ENCODE data around the gene PLCD4. TPM values are rescaled to one million over a fixed set of nuclear protein-coding genes. Genes with fewer than 3 reads are reported as not detected.

The PLCD4 gene
- total and polyA plus RNA-seq, 2 of the 8 experiments (the other 6 are each of a cell fraction or from before 2014, with no cell fraction given), result 0.21 to 0.50 TPM

DNA sequence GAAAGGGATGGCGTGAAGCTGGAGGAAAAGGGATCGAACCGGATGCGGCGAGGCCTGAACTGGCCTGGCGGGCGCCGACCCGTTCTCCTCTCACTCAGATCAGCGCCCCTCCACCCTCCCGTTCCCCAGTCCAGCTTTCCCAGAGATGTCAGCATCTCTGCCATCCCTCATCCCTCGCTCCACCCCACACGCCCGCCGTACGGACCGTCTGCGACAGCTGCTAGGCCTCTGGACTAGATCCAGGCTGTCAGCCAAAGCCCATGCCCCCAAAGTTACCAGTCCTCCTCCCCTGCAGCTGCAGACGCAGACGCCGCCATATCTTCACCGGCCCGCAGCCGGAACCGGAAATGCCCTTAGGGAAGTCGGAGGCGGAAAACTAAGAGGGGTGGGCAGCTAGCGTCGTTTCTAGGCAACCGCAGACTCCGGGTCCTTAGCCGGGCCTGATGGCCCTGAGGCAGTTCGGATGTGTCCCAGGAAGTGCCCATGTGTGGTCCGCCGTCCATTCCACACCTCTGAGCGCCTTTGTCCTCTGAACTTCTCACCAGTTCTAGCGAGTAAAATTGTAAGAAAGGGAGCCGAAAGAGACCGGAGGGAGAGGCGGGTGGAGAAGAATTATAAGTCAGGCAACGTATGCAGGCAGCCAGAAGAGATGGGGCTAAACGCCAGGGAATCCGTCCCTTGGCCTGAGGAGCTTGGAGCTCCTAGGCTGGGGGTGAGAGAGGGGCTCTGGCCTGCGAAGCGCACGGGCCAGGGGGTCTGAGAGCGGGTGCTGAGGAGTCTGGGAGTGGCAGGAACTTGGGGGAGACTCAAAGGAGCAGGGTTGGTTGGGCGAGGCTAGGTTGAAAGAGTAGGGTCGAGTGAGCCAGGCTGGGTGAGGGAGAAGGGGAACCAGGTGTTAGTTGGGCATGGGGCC, 64.2 kb downstream of the PLCD4 start, which contains the start of the genes RNF25 and STK36 (continued):
- TF ChIP-seq, protein P1, sequence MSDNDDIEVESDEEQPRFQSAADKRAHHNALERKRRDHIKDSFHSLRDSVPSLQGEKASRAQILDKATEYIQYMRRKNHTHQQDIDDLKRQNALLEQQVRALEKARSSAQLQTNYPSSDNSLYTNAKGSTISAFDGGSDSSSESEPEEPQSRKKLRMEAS (IDR thresholded peaks at IDR 0.05), result 0 out of 2 replicates have a peak, but pooled peaks have one; percentile 33
- TF ChIP-seq HDAC6 (IDR thresholded peaks at IDR 0.05; ENCODE audit: low read depth, low read length), result no peak
- TF ChIP-seq, protein P2, sequence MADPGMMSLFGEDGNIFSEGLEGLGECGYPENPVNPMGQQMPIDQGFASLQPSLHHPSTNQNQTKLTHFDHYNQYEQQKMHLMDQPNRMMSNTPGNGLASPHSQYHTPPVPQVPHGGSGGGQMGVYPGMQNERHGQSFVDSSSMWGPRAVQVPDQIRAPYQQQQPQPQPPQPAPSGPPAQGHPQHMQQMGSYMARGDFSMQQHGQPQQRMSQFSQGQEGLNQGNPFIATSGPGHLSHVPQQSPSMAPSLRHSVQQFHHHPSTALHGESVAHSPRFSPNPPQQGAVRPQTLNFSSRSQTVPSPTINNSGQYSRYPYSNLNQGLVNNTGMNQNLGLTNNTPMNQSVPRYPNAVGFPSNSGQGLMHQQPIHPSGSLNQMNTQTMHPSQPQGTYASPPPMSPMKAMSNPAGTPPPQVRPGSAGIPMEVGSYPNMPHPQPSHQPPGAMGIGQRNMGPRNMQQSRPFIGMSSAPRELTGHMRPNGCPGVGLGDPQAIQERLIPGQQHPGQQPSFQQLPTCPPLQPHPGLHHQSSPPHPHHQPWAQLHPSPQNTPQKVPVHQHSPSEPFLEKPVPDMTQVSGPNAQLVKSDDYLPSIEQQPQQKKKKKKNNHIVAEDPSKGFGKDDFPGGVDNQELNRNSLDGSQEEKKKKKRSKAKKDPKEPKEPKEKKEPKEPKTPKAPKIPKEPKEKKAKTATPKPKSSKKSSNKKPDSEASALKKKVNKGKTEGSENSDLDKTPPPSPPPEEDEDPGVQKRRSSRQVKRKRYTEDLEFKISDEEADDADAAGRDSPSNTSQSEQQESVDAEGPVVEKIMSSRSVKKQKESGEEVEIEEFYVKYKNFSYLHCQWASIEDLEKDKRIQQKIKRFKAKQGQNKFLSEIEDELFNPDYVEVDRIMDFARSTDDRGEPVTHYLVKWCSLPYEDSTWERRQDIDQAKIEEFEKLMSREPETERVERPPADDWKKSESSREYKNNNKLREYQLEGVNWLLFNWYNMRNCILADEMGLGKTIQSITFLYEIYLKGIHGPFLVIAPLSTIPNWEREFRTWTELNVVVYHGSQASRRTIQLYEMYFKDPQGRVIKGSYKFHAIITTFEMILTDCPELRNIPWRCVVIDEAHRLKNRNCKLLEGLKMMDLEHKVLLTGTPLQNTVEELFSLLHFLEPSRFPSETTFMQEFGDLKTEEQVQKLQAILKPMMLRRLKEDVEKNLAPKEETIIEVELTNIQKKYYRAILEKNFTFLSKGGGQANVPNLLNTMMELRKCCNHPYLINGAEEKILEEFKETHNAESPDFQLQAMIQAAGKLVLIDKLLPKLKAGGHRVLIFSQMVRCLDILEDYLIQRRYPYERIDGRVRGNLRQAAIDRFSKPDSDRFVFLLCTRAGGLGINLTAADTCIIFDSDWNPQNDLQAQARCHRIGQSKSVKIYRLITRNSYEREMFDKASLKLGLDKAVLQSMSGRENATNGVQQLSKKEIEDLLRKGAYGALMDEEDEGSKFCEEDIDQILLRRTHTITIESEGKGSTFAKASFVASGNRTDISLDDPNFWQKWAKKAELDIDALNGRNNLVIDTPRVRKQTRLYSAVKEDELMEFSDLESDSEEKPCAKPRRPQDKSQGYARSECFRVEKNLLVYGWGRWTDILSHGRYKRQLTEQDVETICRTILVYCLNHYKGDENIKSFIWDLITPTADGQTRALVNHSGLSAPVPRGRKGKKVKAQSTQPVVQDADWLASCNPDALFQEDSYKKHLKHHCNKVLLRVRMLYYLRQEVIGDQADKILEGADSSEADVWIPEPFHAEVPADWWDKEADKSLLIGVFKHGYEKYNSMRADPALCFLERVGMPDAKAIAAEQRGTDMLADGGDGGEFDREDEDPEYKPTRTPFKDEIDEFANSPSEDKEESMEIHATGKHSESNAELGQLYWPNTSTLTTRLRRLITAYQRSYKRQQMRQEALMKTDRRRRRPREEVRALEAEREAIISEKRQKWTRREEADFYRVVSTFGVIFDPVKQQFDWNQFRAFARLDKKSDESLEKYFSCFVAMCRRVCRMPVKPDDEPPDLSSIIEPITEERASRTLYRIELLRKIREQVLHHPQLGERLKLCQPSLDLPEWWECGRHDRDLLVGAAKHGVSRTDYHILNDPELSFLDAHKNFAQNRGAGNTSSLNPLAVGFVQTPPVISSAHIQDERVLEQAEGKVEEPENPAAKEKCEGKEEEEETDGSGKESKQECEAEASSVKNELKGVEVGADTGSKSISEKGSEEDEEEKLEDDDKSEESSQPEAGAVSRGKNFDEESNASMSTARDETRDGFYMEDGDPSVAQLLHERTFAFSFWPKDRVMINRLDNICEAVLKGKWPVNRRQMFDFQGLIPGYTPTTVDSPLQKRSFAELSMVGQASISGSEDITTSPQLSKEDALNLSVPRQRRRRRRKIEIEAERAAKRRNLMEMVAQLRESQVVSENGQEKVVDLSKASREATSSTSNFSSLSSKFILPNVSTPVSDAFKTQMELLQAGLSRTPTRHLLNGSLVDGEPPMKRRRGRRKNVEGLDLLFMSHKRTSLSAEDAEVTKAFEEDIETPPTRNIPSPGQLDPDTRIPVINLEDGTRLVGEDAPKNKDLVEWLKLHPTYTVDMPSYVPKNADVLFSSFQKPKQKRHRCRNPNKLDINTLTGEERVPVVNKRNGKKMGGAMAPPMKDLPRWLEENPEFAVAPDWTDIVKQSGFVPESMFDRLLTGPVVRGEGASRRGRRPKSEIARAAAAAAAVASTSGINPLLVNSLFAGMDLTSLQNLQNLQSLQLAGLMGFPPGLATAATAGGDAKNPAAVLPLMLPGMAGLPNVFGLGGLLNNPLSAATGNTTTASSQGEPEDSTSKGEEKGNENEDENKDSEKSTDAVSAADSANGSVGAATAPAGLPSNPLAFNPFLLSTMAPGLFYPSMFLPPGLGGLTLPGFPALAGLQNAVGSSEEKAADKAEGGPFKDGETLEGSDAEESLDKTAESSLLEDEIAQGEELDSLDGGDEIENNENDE (IDR thresholded peaks at IDR 0.05; ENCODE audit: insufficient replicate concordance, low read length), result no peak
- TF ChIP-seq SUZ12 (IDR thresholded peaks at IDR 0.05; ENCODE audit: low read length), result no peak
- no peak for TF ChIP-seq CHD1 (IDR thresholded peaks at IDR 0.05; ENCODE audit: low read depth, low read length)
- TF ChIP-seq USF2 (IDR thresholded peaks at IDR 0.05; ENCODE audit: low read length), result peak; percentile 14; the same call in 1 of the 2 replicates
- TF ChIP-seq NANOG (IDR thresholded peaks at IDR 0.05; ENCODE audit: insufficient read depth, low read depth, low read length, poor library complexity, severe bottlenecking), result no peak
